ENCODE results near the gene THG1L.

Gene THG1L

DNA sequence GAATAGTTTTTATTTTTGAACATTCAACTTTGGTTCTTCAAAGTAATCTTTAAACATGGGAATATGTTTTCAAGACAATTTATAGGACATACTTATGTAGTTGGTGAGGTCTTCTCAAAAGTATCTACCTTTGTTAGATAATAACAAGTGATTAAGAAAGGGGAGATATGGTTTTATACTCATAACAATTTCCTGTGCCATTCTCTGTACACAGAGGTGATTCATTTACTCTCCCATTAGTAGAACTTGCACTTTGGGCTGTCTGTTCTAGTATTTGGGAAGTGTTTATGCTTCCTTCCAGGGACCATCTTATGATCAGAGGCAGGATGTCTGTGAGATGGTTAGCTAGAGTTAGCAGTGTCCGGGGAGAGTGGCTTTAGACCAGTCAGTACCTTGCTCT, 27.5 kb downstream of the THG1L start:
- no peak for DNase-seq (ENCODE audit: low read depth in 2 of 2)

DNA sequence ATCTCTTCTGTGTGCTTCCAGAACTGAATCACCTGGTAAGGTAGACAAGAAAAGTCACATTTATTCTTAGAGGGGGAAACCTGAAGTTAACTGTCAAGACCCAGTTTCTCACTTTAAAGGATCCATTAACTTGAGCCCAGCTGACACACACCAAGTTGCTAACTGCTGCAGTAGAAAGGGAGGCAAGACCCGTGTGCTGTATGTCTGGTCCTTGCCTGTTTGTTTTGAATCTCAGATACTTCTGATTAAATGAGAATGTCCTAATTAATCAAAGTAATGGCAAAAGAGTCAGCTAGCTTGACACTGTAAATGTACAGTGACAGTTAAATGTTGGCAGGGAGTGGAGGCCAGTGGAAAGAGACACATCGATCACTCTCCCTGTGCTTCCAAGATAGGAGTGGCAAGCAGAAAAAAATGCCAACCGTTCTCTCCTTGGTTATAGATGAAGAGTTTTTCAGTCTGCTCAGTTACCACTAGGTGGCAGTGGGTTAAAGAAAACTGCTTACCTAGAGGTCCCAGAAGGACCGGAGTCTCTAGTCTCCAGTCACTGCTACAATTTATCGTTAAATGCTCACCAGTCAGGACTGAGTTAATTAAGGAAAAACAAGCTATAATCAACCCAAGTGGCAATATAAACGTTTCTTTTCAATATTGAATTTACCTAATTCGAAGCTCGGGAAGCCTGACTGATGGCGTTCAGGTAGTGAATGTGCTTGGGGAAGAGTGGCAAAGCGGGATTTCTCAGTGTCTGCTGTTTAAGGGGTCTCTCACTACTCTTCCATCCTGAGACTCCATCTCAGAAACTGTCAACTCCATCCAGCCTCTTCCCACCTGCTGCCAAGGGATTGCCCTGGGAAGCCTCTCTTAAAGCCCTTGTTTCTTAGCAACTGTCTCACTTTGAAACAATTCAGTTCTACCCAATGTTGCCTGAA, 30.7 kb downstream of the THG1L start:
- no peak for DNase-seq (ENCODE audit: low read depth in 2 of 2)

DNA sequence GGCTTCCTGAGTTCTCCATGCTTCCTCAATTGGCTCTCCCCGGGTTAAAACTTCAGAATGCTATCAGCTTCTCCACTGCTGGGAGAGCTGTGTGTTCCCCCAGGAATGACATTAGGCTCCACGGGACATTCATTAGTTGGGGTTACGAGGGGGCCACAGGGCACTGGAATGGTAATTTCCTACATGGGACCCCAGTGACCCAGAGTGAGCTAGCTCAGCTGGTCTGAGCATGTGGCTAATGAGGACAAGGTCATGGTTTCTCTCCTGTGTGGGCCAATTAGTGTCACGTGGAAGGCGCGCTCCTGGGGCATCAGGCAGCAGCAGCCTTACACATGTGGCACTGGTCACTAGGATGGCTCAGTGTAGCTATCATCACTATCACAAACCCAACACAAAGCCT, 33.3 kb downstream of the THG1L start:
- no peak for DNase-seq (ENCODE audit: low read depth in 2 of 2)

DNA sequence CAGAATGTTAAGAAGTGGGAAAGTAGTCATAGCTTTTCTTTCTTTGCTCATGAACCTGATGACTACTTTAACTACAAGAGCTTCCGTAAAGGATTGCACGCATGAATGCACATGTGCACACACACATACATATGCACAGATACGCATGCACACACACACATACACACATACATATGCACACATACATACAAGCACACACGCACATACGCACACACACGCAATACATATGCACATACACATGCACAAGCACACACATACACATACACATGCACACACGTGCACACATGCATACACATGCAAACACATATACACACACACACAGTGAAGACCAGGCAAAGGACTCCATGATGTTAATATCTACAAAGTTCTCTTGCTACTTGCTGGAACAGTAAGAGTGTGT, 35.2 kb downstream of the THG1L start:
- DNase-seq (ENCODE audit: low read depth in 2 of 2), result no peak

DNA sequence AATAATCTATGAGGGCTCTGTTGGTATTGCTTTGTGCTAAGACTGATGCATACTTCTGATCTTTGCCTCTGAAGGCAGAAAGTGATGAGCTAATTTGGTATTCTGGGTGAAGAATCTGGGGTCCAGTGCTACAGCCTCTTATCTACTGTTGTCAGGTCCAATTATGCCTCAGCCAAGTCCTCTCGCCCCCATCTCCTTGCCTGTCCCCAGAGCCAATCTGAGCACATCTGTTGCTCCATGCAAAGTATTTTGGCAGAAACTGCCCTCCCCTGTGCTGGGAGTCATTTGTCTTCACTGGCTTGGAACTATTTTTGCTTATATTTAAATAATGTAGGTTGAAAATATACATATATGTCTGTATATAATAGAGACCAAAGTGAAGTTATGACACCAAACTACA, 35.7 kb downstream of the THG1L start:
- DNase-seq (ENCODE audit: low read depth in 2 of 2), result no peak

DNA sequence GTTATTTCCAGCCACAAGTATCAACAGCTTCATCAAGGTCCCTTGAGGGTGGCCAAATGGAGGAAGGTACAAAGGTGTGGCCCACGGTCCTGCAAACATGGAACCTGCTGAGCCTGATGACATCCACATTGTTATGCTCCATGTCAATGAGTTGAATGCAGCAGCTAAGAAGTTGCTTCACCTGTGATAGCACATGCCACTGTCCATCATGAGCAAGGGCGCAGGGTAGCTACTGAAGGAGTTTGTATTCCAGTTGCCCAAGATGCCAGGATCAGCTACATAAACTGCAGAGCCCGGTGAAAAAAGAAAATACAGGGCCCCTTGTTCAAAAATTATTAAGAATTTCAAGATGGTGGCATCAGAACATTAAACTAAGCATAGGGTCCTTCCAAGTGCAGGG, 36.5 kb downstream of the THG1L start:
- DNase-seq (ENCODE audit: low read depth in 2 of 2), result no peak

DNA sequence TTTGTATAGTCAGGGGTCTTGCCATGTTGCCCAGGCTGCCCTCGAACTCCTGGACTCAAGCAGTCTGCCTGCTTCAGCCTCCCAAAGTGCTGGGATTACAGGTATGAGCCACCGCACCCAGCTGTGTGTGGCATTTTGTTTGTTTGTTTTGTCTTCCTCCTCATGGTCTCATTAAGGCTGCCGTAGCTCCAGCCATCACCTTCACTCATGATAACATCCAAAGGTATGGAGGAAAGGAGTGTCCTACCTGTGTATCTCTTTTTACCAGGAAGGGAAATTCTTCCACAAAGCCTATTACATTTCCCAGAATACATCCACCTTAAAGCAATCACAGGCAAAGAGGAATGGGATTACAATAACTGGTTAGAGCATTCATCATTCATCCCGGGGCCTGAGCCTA, 39.4 kb downstream of the THG1L start:
- DNase-seq (ENCODE audit: low read depth in 2 of 2), result no peak

DNA sequence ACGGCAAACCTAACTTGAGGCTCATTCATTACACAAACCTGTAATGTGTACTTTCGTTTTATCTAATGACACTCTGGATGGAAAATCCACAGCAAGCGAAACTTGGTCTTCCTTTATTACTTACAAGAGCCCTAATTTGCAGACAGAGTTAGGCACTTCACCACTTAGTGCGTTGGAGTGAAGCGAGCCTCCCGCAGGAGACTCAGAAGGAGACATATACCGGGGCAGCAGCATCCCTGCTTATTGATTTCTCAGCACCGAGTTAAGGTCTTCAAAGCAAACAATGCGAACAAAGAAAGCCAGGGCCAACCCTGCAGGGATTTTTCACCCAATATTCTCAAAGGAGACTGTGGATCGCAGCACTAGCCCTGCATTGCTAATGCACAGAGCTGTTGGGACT, 40.9 kb downstream of the THG1L start:
- DNase-seq (ENCODE audit: low read depth in 2 of 2), result no peak

DNA sequence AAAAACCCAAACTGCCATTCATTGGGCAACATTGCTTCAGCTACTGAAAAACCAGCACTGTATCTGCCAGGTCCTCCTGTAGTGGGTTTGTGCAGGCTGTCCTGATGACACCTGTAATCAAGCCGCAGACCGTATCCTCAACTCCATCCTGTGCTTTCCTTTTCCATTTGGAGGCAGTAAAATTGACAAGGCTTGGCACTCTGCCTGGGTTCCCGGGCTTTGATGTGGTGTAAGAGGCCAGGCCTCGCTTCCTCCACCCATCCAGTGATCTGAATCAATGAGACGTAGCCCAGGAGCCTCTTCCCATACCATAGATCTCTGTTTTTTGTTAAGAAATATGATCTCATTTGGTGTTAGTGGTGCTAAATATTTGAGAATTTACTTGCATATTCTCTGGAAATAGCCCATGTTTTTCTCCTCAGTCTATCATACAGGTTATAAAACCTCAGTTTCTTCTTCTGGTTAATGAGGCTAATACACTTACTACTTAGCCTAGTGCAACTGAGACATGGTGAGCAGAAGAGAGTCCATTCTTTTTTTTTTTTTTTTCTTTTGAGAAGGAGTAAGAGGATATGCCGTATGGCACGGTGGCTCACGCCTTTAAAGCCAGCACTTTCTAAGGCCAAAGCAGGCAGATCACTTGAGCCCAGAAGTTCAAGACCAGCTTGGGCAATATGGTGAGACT, 47.0 kb downstream of the THG1L start:
- no peak for DNase-seq (ENCODE audit: low read depth in 2 of 2)

DNA sequence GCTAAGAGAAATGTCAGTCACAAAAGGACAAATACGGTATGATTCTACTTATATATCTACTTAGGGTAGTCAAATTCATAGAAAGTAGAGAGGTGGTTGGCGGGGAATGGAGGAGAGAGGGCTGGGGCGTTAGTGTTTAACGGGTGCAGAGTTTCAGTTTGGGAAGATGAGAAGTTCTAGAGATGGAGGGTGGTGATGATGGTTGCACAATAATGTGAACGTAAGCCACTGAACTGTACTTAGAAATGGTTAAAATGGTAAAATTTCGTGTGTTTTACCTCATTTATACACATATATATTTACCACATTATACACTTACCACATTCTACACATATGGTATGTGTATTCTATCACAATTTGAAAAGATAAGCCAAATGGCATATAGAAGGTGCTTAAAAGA, 48.0 kb downstream of the THG1L start:
- DNase-seq (ENCODE audit: low read depth in 2 of 2), result no peak

DNA sequence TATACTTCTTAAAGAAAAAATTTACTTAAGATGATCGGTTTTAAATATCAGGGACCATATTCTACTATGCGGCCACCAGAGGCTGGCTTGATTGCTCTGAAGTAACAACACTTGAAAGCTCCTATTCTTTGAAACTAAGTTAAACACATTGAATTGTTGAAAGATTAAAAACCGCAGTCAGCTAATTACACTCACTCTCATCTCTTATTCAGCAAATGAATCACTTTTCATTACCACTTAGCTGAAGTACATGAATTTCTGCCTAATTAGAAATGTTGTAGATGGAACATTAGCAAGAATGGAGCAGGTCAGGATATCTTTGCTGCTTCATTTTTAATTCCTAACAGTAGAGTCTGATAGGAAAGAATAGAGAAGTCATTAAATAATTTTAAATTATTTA, 54.6 kb downstream of the THG1L start:
- DNase-seq (ENCODE audit: low read depth in 2 of 2), result no peak
